Skin of body (tissue), 3 donors: Measurements from ENCODE around the gene PUSL1. TPM values are rescaled to one million over a fixed set of nuclear protein-coding genes. Genes with fewer than 3 reads are reported as not detected.

Experiments used
- DNase-seq: peaks from one replicate; lab custom pipeline; 2025; lab: John Stamatoyannopoulos, UW
- small RNA-seq: library from RNA; depleted of rRNA; stranded (forward); fragments of <200 nt; gene quantifications from one replicate; pipeline ENCODE3, GENCODE V24; 2014; ENCODE audit warnings: low replicate concordance
- total RNA-seq: library from RNA; depleted of rRNA; stranded (reverse); fragments of >200 nt; gene quantifications from one replicate; pipeline ENCODE4 v1.2.3, GENCODE V29; 2014

The PUSL1 gene
- total RNA-seq, 1 donor from 2014 or later: 5.7 TPM

DNA sequence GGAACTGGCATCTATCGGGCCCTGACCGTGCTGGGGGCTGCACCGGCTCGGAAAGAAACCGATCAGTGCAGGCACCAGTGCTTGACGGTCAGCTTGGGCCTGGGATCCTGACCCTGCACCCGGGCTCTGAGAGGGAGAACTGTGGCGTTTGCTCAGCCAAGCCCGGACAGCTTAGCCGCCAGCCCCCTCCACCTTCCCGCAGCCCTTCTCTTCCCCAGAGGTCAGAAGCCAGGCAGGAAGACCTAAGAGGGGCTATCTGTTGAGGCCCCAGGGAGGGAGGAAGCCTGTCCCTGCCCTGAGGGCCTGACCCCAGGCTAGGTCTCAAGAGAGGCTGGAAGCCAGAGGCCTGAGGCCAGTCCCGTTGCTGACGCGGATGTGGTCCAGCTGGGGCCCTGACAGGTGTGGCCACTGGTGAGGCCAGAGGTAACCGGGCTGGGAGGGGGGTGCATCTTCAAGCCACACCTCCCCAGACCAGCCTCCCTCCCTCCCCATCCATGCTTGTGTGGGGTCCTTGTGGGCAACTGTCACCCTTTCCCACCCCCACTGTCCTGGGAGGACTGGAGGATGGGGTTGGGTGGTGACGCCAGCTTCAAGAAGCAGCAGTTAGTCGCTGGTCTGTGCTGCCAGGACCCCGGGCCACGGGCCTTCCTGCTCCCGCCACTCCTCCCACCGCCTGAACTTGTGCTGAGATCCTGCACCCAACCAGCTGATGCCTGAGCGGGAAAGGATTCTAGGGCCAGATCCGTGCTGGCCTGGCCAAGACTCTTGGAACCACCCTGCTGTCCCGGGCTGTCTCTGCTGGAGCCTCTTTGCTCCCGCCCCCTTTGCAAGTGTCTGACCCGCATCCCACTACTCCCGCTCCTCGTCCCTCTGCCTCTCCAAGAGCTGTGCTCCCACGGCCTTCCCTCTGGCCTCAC lies 43.4 kb downstream of the PUSL1 start:
- peak; percentile 64 for DNase-seq

DNA sequence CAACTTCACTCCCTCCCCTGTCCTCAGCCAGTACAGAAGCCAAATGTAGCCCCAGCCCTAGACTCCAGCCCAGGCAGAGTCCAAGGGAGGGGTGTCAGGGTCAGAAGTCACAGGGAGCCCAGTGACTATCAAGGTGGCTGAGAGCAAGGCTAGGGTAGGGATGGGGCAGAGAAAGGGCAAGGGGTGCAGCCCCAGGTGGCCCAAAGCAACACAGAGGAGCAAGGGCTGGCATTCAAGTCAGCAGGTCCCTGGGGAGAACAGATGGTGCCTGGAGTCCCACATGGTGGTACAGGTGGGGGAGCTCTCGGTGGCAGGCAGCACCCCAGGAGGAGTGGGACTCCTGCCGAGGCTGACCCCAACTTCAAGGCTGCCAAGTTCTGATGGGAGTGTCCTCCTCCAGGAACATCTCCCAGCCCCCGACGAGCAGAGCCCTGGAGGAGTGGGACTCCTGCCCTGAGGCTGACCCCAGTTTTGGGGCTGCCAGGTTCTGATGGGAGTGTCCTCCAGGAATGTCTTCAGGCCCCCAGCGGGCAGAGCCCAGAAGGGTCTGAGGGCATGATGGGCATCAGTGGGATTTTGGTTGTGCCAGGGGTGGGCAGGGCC lies 44.5 kb downstream of the PUSL1 start:
- no peak for DNase-seq

DNA sequence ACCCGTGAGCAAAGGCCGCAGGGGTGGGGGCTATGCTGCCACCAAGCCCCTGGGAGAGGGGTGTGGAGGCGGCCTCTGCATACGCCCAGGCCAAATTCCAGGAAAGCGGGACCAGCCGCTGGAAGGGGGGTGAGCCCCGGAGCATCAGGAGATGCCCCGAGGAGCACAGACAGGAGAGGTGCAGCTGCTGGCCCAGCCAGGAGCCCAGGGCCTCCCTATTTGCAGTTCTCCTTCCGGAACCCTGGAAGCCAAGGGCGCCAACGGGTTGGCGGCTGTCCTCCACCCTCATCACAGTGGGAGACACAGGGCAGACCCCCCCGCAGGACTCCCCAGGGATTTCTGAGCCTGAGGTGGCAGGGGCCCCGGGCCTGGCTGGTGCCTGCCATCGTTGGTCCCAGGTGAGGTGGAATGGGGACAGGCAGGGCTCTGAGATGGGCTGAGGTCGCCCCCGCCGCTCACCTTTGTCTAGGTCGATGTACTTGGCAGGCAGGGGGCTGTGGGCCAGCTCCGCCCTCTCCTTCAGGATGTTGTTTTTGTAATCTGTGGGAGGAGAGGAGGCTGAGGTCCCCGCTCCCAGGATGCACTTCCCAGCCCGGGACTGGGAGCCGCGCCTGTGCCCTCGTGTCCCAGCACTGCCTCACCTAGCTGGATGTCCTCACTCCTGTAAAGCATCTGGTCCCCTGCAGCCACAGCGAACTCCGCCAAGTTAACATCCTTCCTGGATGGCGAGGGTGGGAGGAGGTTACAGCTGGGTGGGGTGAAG lies 45.2 kb downstream of the PUSL1 start:
- no peak for DNase-seq

DNA sequence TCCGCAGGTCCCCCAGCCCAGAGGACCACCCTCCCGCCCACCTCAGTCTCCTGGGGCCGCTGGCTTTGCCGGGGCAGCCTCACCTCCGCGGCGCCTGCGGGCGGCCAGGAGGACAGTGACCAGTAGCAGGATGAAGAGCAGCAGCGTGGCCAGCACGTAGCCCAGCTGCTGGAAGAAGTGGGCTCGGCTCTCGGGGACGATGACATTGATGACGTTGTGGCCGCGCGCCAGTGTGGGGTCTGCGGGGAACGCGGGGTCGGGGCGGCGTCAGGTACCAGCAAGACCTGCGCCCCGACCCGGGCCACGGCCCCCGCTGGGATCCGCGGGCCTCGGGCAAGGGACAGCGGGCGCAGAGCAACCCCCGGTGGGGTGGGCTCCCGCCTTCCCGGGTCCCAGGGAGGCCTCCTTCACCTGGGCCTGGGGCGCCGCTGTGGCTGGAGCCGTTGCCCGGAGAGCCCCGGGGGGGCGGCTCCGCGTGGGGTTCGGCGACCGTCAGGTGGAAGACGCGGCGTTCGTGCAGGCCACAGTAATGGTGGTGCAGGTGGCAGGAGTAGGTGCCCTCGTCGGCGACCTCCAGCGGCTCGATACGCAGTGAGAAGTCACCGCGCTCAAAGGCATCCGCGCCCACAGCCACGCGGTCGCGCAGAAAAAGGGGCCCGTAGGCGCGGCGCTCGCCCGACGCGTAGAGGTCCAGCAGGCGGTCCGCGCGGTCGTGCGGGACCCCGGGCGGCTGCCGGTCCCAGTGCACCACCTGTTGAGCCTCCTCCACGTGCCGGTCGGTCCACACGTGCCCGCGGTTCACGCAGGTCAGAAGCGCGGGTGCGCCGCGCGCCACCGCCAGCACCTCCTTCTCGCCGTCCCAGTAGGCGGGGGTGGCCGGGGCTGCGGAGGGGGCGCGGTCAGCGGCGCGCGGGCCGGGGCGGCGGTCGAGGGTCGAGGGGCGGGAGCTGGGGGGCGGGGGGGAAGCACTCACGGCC lies 46.2 kb downstream of the PUSL1 start:
- DNase-seq: no peak

DNA sequence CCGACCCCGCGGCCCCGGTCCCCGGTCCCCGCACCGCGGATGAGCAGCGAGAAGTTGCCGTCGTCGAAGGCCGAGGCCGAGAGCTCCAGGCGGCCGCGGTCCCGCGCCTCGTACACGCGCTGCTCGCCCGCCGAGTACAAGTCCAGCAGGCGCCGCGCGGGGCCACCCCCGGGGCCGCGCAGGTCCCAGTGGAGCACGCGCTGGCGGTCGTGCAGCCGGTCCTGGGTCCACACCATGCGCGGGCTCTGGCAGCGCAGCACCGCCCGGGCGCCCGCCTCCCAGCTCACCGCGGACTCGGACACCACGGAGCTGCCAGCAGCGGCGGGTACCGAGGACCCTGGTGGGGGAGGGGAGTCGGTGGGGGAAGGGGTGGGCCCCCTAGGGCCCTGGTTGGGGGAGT lies 47.0 kb downstream of the PUSL1 start:
- no peak for DNase-seq

DNA sequence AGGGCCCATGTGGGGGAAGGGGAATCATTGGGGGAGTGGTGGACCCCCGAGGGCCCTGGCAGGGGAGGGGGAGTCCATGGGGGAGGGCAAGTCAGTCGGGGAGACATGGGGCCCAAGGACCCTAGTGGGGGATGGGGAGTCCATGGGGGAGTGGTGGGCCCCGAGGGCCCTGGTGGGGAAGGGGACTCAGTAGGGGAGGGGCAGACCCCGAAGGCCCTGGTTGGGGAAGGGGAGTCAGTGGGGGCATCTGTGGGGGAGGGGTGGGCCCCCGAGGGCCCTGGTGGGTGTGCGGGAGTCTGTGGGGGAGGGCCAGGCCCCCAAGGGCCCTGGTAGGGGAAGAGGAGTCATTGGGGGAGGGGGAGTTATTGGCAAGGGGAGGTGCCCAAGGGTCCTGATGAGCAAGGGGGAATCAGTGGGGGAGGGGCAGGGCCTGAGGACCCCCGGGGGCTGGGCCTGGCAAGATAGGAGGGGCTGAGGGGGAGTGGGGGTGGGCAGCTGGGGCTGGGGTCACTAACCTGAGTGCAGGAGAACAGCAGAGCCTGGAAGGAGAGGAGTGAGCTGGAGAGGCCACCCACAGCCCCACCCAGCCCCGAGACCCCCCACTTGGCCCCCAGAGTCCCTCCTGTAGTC lies 47.9 kb downstream of the PUSL1 start:
- DNase-seq: no peak

DNA sequence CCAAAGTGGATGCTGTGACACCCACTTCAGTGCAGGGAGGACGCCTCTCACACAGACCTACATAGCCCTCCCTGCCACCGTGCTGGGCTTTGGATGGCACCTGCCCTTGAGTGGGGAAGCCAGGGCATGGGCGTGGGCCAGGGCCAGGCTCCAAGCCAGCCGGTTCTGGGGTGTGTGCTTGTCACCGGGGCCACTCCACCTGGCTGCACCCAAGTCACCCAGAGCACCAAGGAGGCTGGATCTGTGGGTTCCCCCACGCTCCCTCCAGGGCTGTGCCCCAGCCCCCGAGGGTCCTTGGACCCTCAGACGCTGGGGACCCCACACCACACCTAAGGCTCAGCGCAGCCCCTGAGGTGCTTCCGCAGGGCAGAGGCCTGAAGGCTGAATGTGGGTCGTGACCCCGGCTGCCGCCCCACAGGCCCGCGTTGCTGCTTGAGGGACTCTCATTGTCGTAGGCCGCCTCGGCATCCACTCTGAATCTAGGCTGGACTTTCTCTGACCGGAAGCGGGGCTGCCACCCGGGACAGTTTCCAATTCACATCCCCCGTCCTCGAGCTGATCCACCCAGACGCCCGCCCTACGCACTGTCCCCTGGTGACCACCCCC lies 48.5 kb downstream of the PUSL1 start:
- DNase-seq: no peak

DNA sequence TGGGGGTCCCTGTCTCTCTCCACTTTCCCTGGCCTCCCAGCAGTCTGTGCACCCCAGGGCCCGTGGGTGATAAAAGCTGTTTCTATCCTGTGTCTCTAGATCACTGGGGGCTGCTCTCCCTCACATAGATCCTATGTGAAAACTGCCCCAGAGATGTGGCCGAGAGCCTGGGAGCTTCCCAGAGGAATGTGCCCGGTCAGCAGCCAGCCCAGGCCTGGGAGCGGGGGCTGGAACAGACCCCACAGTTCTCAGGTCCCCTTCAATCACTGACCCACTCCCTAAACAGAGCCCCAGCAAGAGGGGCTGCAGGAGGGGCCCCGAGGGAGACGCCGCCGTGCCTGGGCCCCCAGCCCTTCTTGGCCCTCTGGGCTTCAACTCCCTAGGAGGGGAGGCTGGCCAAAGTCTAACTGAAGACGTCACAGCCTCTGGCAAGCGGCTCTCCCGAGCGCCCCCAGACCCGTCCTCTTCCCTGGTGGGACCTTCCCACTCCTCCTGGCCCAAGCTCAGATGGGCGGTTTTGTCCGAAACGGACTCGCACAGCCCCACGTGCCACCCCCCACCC lies 49.6 kb downstream of the PUSL1 start:
- peak; percentile 14 for DNase-seq

DNA sequence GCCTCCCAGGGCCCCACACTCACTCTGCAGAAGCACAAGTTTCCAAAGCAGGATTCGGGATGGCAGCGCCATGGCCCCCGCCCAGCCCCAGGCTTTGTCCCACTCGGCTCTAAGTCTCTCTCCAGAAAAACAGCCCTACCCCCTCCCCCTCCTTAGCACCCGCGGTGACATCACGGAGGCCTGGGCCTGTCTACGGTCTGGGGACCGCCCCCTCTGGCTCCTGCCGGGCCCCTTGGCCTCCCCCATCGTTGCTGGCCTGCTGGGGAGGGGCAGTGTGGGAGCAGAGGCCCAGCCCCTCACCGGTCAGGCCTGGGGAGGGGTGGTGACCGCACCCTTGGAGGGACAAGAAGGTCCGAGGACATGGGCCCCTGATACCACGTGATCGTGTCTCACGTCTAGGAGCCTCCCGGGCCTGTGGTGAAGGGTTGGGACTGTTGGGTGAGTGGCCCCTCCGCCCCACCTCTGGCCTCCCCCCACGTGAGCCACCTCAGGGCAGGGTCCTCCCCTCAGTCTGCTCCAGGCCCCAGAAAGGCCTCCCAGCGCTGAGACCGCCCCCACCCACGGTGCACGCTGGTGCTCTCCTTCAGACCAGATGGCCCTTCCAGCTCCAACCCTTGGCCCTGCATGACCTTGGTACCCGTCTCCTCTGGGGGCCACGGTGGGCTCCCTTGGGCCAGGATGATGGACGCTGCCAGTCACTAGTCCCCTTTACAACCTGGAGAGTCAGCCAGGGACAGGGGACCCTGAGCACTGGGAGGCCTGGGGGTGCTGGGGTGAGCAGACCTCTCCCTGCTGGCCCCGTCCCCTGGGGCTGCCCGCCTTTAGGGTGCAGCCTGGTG lies 50.3 kb downstream of the PUSL1 start, which contains the start of gene MXRA8:
Gene MXRA8, minus strand, starts transcription at position 123 of the 839 bp plus-strand sequence. Its CDS starts 51 bp downstream, at position 72.
- DNase-seq: peak; percentile 68

DNA sequence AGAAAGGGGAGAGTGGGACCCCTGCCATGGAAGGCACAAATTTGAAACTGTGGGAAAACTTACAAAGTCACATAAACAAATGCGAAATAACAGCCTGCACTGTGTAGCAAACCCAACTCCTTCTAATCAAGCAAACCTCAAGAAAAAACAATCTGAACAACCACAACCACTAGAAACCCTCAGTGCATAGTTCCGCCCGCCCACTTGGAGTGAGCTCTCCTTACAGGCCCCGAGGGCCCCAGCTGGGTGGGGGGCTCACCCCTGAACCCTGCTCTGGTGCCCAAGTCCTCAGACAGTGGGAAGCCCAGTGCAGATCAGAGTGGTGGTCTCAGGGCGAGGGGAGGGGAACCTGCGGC lies 50.9 kb downstream of the PUSL1 start:
- no peak for DNase-seq

DNA sequence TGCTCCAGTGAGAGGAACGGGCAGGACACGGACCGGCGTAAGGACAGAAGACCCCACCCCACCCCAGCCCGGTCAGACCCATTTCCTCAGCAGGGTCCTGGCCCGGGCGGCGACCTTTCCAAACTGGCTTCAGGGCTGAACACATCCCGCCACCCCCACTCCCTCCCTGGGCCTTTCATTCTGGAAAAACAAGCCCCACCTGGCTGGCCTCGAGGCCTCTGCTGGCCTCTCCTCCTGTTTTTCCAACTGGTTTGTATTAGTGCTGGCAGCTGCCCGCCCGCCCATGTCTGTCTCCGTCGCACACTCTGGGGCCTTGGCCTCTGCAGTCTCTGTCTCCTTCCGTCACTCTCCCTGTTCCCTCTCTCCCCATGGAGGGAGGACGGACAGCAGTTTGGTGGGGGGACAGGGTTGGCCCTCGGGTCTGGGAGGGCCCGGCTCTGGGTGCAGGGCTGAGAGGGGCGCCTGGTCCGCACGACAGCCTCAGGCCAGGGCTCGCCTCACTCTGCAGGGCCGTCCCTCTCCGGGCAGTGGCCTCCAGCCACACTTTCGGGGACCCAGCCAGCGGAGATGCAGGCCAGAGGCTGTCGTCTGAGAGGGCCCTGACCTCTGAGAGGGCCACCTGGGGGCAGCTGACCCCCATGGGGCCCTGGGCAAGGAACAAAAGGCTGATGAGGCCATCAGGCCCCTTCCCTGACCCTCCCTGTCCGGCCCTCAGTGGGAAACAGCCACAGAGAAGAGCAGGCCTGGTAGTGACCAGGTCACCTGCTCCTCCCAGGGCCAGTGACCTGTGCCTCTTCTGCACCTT lies 51.5 kb downstream of the PUSL1 start:
- peak; percentile 23 for DNase-seq

DNA sequence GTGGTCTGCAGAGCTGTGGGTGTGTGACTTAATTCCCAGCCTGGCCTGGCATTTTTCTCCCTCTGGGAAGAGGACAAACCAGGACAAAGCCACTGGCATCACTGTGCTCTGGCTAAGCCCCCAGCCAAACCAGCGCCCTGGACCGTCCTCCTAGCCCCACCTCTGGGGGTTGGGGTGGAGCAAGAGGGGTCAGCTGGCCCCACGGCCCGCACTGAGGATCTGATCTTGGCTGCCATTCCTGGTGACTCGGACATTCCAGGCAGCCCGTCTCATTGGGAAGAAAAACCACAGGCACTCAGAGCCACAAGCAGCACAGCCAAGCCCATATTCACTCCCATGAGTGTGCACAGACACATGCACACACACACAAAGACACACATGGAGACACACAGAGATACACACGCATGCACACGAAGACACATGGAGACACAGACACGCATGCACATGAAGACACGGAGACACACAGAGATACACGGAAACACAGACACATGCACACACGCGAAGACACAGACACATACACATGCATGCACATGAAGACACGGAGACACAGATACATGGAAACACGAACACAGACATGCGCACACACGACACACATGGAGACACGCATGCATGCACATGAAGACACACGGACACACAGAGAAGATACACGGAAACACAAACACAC lies 52.2 kb downstream of the PUSL1 start:
- DNase-seq: peak; percentile 39

Small RNAs within 50 kb of the gene (small RNA-seq; reads per million reads assigned to genes)
- gene MIR6726: not detected

Other genes starting within 250 kb of the PUSL1 start
- gene RNF223, start 234.3 kb upstream of the PUSL1 start, total RNA-seq: 0.69 TPM
- 6.9 TPM for gene C1orf159, start 192.5 kb upstream of the PUSL1 start, total RNA-seq
- 0.39 TPM for gene TTLL10, start 134.7 kb upstream of the PUSL1 start, total RNA-seq
- gene TNFRSF18, start 102.0 kb upstream of the PUSL1 start, total RNA-seq: 1.9 TPM
- 0.39 TPM for gene TNFRSF4, start 94.4 kb upstream of the PUSL1 start, total RNA-seq
- 40.8 TPM for gene SDF4, start 76.6 kb upstream of the PUSL1 start, total RNA-seq
- gene B3GALT6, start 76.4 kb upstream of the PUSL1 start, total RNA-seq: 7.0 TPM
- gene C1QTNF12, start 61.9 kb upstream of the PUSL1 start, total RNA-seq: 2.5 TPM
- gene UBE2J2, start 34.7 kb upstream of the PUSL1 start, total RNA-seq: 33.8 TPM
- 1.4 TPM for gene SCNN1D, start 28.2 kb upstream of the PUSL1 start, total RNA-seq
- gene ACAP3, start 667 bp upstream of the PUSL1 start, total RNA-seq: 34.6 TPM
- 48.7 TPM for gene INTS11, start 16.1 kb downstream of the PUSL1 start, total RNA-seq
- gene CPTP, start 16.2 kb downstream of the PUSL1 start, total RNA-seq: 8.7 TPM
- 0.39 TPM for gene TAS1R3, start 22.7 kb downstream of the PUSL1 start, total RNA-seq
- 33.0 TPM for gene DVL1, start 40.8 kb downstream of the PUSL1 start, total RNA-seq
- 59.7 TPM for gene MXRA8, start 50.0 kb downstream of the PUSL1 start, total RNA-seq
- gene AURKAIP1, start 66.6 kb downstream of the PUSL1 start, total RNA-seq: 35.0 TPM
- gene CCNL2, start 90.7 kb downstream of the PUSL1 start, total RNA-seq: 178 TPM
- gene MRPL20, start 98.7 kb downstream of the PUSL1 start, total RNA-seq: 66.5 TPM
- 2.9 TPM for gene ANKRD65, start 112.7 kb downstream of the PUSL1 start, total RNA-seq
- 8.6 TPM for gene VWA1, start 127.1 kb downstream of the PUSL1 start, total RNA-seq
- gene ATAD3C, start 141.1 kb downstream of the PUSL1 start, total RNA-seq: 0.39 TPM
- 16.7 TPM for gene ATAD3B, start 163.2 kb downstream of the PUSL1 start, total RNA-seq
- 11.9 TPM for gene ATAD3A, start 203.6 kb downstream of the PUSL1 start, total RNA-seq
- gene TMEM240, start 232.0 kb downstream of the PUSL1 start, total RNA-seq: 2.1 TPM